Measurements from ENCODE around the gene TSC22D1. TPM values are rescaled to one million over a fixed set of nuclear protein-coding genes. Genes with fewer than 3 reads are reported as not detected.

TSC22D1 gene
- total RNA-seq, 1 donor from 2014 or later = 259 TPM

DNA sequence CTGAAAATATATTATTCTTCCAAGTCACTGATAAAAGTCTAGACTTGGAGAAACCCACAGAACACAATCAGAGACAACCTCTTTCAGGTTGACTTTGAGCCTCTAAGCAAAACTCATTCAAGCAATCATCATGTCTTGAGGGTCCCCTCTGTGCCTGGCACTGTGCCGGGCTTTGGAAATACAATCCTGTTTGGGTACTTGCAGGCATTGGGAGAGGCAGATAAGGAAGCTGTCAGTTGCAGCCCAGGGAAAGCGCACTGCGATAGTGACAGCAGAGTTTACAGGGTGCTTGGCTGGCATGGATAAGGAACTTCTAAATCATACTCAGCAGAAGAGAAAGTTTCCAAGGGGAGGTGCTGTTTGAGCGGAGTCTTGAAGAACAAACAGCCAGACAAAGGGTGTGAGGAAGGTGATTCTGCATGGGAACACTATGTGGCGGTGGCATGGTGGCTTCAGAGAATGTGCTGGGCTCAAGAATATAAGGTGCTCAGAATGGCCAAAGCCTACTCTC, 193.4 kb downstream of the TSC22D1 start:
- DNase-seq (ENCODE audit: low read depth) = no peak

Other genes starting within 250 kb of the TSC22D1 start
- 8.0 and 8.1 TPM in 2 replicates for gene SERP2, start 202.5 kb downstream of the TSC22D1 start, total RNA-seq

Measured in renal cortical epithelial cell (primary cell).